HG03039 (cell line): ENCODE data around the gene CCDC82.

Experiments
- ATAC-seq: cut with Tn5 transposase; IDR thresholded peaks from one replicate; pipeline ENCODE4 v1.9.1; 2021; ENCODE audit warnings: mild to moderate bottlenecking, moderate library complexity; ENCODE audit not compliant: unreplicated experiment

CCDC82 gene

DNA sequence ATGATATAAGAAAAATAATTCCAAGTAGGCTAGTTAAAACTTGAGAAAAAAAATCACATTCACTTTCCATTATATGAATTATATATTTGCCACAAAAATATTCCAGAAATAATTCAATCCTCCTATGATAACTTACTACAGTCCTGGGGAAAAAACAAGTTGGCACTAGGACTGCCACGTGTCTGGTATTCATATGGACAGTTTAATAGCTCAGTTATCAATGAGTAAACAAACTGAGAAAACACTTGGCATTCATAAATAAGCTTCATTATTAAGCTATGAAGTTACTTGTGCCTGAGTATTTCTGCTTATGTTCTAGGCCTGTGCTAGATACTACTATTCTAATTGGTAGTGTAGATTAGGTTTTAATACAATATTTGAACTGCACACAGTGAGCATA, 24.2 kb downstream of the CCDC82 start:
- no peak for ATAC-seq

DNA sequence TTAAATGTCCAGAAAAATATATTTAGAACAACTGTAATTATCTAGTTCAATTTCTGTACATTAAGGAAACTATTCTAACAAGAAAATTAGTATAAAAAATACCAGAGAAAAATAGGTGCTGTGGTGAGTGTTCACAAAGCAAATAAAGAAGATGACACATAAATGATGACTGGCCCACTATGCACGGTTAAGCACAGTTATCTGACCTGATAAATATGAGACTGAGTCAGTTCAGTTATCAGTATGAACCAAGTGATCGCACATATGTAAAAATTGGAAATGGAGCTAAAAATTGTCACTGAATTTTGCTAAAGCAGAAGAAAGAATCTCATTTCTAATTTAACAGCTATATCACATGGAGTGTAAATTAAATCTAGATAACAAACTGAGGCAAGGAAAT, 27.9 kb downstream of the CCDC82 start:
- ATAC-seq = no peak

DNA sequence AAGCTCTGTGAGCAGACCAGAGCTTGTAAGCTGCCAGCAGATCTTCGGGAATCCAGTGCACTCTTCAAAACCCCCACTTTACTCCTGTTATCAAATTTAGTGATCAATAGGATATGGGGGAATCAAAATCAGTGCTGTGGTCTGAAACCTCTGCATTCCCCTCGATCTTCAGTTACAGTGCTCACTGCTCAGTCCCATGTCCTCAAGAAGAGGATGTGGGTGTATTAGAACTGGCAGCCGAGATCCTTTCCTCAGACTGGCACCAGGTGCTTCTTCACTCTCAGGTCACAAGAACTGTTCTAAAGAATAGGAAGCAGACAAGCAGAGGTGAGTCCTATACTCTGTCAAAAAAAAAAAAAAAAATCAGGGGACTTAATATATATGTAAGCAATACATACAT, 31.4 kb downstream of the CCDC82 start:
- ATAC-seq = no peak

DNA sequence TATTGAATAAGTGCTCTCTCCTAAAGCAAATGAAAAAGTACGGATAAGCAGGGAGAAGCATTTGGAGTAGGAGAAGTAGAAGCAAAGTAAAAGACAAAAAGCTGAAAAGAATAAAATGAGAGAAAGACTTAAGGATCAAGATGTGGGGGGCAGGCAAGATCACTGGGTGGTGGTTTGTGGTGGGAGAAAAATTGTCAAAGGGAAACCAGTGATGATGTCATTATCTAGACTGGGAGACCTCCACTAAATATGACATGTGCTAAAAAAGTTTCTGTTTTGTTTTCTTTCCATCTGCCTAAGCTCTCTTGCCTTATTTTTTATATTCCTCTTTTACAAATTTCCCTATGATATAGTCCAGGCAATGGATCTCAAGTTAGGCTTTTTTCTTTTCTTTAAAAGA, 31.9 kb downstream of the CCDC82 start:
- no peak for ATAC-seq

GRCh38 chr11:96356848-96357247, 32.9 kb downstream of the CCDC82 start:
- ATAC-seq = no peak

- ATAC-seq = peak; percentile 86
Observed at GRCh38 chr11:96342961-96343711, 46.6 kb downstream of the CCDC82 start, which contains the start of gene MAML2. Gene MAML2, minus strand, starts transcription at chr11:96343195. Its CDS starts 1,300 bp downstream, at chr11:96341895.

DNA sequence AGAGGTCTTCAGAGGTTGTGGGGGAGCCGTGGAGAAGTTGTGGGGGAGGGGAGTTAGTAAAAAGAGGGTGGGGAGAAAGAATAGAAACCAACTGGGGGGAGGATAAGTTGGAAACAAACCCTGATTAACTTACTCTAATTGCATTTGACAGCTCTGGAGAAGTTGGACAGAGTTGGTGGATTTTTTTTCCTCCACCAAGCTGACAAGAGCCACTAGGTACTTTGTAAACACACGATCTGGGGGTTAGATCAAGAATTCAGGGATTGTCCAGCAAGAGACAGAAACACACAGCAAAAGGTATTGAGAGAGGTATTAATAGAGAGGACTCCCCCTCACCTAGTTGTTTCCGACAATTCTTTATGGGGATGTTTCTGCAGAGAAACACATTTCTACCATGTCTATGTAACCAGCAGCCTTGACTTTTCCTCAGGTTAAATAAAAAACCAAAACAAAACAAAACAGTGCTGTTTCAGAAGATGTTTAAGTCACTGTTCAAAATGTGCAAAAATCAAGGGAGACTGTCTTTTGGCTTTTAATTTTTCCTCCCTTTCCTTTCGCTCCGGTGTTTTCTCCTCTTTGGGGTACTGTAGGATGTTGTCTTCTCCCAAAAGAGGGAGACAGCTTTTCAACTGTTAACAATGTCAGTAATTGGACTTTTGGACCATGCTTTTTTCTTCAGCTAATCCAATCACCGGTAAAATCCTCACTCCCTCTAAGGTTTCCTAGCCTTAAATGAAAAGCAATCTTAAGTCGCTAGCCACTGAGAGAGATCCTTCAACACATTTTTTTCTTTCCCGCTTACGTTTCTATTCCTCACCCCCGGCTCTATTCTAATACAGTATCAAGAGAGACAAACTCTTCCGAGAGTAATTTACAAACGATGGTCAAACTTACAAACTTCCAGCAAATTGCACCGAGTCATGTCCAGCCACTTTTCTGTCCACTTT, 47.4 kb downstream of the CCDC82 start:
- no peak for ATAC-seq

DNA sequence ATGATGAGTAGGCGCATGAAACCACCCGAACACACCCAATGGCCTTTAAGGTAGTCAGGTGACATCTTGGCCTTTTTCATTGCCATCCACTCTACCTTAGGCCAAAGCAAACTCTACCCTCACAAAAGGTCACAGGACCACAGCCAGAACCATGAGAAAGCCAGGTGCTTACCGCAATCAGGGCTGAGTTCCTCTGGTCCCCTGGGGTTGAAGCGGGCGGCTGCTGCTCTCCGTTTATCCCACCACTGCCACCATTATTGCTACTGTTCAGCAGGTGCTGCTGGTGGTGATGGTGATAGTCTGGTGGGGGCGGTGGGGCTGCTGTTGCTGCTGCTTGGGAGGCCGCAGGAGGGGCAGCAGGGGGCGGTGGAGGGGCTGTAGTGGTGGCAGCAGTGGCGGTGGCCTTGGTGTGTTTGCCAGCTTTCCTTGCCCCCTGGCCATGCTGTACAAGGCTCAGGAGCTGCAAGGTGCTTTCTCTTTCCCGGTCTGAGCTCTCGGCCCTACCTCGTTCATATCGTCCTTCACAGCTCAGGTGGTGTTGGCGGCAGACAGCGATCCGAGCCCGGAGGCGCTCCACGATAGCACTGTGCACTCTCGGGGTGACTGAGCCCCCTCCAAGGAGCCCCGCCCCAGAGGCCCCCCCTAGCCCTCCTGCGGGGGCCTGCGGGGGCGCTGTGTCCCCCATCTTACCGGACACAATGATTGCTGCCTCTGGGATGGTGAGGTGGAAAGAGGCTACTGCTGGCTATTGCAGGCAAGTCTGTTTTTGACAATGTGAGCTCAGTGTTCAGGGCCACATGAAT, 48.3 kb downstream of the CCDC82 start:
- ATAC-seq = no peak

DNA sequence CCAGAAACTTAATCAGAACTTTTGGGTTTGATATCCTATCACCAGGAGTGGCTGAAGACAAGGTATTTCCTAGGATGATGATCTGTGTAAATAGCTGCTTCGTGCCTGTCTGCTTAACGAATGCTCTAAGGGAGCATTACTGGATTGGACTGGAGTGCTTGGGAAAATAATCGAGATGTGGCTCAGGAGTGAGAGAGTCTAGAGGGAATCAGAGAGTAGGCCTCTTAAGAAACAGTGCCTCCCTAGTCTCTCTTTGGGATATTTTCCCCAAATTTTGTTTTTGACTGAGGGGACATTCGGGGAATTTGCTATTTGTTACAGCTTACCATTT, 49.2 kb downstream of the CCDC82 start:
- ATAC-seq = no peak

- ATAC-seq = no peak
Observed at GRCh38 chr11:96339706-96340554, 49.8 kb downstream of the CCDC82 start.

- ATAC-seq = peak; percentile 40
Observed at GRCh38 chr11:96338910-96339705, 50.6 kb downstream of the CCDC82 start.

GRCh38 chr11:96337541-96338431, 51.9 kb downstream of the CCDC82 start:
- ATAC-seq = peak; percentile 36

DNA sequence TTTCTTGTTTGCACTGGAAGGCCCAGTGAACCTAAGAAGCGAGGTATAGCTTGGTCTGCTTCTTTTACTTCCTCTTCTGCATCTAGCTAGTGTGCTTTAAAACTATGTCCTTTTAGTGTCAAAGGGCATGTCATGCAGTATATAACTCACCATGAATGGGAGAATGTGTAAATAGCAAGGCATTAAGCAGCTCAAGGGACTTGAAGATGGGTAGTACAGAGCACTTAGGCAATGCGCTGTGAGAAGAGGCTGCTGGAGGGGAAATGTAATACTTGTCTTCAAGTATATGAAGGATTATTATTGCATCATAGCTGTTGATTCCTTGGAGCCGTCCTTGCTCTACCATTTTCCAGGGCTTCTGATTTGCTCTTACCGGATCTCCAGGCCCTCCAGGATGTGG, 54.3 kb downstream of the CCDC82 start:
- no peak for ATAC-seq

GRCh38 chr11:96334219-96334618, 55.5 kb downstream of the CCDC82 start:
- no peak for ATAC-seq

DNA sequence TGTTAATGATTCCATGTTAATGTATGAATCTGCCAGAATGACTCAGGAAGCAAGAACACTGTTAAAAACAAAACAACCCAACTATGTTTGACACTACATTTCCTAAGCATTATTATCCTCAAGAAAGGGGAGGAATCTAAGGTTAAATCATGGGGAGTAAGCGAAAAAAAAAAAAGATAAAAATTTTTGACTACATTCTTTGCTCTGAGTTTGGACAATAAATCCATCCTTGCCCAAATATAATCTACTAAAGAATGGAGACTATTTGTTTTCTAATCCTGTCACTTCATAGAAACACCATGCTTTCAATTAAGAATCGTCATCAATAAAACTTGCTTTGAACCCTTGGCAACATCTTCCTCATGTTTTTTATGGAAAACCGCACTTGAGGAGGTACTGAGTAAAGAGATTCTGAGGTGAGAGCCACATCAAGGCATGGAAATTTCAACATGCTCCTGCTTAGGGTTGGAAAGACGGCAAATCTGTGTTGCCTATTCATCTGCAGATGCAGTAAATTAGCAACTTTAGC, 56.5 kb downstream of the CCDC82 start:
- ATAC-seq = no peak

DNA sequence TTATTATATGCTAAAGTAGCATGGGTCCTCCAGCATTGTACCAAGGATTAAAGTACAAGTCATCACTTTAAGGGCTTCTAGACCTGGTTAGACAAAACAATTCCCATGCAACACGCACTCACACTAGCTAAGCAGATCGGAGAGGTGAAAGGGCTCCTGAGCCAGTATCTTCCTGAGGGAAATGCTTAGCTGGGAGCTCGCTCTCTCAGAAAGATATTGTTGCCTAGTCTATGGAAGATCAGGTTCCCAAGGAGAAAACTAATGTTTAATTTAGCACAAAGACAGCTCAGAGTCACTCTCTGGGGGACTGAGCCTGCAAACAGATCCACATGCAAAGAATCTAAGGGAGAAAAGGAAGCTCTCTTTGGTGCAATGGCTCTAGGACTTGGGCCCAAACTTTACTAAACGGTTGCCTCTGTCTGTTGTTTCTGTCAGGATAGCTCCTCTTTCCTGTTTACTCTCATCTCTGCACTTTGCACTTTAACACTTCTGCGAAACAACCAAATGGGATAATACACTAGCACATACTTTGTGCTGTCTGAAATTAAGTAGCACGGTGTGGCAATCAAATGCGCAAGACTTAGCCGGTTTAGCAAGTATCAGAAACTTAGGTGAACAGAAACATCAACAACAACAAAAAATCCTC, 57.5 kb downstream of the CCDC82 start:
- ATAC-seq = no peak

DNA sequence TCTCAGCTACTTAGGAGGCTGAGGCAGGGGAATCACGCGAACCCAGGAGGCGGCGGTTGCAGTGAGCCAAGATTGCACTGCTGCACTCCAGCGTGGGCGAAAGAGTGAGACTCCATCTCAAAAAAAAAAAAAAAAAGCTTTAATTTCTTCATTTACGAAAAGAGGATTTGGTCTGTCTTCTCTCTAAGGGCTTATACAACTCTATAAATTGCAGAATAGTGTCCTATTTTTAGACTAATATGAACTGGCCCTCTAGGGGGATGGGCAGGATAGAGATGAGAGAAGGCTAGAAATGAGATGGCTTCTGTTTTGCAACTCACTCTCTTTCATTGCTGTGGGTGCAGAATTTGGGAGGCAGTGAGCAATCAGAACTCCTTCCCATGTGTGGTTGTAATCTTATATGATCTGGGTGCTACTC, 58.0 kb downstream of the CCDC82 start:
- no peak for ATAC-seq

DNA sequence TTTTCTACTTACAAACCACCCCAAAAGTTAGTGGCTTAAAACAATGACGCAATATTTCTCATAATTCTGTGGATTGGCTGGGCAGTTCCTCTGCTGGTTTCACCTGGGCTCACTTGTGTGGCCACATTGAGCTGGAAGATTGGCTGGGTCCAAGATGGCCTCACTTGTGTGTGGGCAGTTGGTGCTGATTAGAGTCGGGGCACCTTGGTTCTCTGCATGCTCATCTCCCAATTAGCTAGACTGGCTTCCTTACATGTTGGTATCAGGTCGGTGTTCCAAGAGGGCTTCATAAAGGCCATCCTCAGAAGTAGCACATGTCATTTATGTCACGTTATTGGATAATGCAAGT, 59.2 kb downstream of the CCDC82 start:
- ATAC-seq = no peak
